GM18867 (cell line): ENCODE data around the gene PPAT.
"Not testable (repeated sequence)": the region's sequence is repeated elsewhere in the genome, so short reads cannot be mapped to it uniquely, and the experiment has no call there.

Experiments
- ATAC-seq: cut with Tn5 transposase; IDR thresholded peaks from one replicate; pipeline ENCODE4 v1.9.1; 2021; ENCODE audit warnings: mild to moderate bottlenecking, moderate library complexity; ENCODE audit not compliant: unreplicated experiment

PPAT gene

DNA sequence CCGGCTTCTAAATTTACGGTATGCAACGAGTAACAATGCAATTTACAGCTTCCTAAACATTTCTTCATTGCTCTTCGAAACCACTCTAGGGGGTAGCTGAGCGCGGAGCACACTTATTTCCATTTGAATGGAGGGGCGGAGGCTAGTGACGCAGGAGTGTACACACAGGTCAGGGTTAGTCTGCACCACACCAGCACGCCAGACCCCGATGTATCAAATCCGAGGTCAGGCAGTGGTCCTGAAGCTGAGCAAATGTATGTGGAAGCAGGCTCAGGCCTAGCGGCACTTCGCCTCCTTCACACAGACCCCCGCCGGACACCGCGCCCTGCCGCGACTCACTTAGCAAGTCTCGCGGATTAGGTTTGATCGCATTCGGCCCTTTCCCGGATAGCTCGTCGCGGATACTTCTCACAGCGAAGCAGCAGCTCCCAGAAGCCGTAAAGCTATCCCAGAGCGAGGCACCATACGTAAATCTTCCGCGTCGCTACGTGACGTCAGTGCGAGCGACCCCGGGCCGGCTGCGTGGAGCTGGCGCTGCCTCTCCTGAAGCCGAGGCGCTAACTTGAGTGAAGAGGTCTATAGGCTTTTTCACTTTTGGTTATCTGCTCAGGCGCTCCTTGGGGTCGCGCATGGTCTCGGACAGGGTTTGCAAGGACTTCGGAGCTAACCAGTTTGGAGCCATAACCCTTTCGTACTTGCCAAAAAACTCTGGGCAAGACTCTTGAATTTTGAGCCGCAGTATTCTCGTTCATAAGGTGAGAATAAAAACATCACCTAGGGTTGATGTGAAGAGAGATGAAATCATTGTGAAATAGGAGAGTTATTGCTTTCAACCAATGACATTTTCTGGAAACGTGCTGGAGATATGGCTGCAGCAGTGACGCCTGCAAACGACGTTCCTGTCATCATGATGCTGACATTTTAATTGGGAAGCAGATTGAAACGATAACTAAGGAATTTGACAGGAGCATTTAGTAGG, 48.1 kb downstream of the PPAT start, which contains the start of gene AASDH:
Gene AASDH (minus strand): TSS at position 469 of the 979 bp plus-strand sequence. CDS start 3,192 bp downstream, outside the sequence.
- peak; percentile 95 for ATAC-seq

DNA sequence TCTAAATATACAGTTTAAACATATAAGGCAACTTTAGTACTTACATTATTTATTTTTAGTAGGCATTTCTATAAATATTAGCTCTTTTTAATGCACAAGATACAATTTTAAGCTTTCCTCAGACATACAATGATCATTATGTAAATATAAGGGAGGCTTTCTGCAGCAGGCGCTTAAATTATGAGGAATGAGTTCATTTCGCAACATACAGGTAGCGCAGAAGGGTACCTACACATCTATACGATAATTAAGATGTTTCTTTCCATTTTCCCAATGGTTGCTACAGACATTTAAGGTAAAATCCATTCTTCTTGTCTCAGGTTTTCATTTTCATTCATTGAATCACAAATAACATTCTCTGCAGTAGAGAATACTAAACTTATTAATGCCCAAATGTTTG, 49.3 kb downstream of the PPAT start:
- no peak for ATAC-seq

DNA sequence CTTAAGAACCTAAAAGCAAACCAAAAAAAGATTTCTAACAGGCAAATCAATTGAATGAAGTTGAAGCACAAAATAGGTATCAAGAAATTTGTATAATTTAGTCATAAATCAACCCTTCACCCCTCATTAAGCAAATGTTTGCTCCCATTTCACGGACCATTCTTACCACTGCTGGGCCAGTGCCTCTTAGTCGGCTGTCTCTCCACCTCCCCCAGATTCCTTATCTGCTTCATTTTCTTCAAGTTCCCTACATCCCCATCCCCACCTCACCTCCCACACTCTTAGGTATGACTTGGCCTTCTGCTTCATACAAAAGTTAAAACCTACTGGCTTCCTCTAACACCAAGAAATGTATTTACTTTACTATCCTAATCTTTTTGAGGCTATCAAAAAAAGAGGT, 60.0 kb downstream of the PPAT start:
- no peak for ATAC-seq

DNA sequence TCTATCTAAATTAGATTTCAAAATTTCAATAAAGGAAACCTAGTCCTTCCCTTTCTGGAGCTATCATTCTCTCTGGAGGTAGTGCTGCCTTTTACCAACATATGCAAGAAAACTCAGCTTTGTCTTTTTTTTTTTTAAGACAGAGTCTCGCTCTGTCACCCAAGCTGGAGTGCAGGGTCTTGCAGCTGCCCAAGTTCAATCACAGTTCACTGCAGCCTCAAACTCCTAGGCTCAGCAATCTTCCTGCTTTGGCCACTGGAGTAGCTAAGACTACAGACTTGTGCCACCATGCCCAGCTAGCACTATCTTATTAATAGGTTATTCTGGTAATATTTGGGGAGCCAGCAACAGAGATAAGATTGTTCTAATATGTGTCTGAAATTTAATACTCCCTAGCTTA, 60.5 kb downstream of the PPAT start:
- no peak for ATAC-seq

DNA sequence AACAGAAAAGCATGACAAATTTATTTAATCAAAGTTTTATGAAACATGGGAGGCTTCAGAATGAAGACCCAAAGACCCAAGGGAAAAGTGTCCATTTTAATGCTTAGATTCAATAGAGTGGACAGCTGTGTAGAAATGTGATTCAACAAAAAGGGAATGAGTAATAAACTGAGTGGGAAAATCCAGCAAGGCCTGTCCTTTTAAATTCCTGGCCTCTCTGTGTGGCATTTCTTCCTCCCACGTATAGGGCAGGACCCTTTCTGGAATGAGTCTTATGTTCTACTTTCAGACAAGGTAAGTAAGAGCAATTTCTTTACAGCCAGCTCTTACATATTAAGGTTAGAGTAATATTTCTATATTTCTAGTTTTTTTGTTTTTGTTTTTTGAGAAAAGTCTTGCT, 62.6 kb downstream of the PPAT start:
- ATAC-seq: no peak

DNA sequence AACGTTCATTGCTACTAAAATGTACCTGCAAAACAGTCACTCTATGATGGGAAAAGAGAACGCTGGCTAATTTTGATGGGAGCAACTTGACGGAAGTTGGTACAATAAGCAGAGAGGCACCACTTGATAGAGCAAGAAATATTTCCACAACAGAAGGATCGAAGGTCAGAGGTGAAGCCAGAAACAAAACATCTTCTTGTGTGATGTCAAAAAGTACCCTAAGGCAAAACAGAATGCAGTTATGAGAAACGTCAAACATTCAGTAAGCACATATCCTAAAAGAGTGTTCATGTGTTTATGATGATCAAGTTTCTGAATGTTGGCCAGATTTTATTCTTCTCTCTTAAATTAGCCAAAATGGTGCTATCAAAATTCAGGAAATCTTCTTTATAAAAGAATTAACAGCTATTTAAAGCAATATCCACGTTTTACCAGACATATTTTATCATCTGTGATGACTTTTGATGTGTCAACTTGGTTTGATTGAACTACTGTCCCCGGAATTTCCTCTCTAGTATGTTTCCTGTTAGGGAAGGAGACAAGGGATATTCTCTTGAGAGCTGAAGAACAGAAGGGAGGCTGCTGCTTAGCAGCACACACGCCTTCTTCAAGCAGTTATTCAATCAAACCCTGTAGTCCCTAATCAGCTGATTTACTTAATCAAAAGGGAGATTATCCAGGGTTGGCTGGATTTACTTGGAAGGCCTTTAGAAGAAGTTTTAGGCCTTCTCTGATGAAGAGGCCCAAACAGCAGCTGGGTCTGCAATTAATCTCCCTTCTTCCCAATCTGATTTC, 63.8 kb downstream of the PPAT start:
- no peak for ATAC-seq

DNA sequence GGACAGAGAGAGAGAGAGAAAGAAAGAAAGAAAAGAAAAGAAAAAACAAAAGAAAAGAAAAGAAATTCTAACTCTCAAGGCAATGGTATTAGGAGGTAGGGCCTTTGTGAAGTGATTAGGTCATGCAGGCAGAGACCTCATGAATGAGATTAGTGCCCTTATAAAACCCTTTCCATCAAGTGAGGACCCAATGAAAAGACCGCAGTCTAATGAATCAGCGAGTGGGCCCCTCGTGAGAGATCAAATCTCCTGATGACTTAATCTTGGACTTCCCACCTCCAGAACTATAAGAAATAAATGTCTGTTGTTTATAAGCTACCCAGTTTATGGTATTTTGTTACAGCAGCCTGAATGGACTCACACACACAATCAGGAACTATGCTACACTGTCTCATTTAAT, 65.0 kb downstream of the PPAT start:
- ATAC-seq: no peak

DNA sequence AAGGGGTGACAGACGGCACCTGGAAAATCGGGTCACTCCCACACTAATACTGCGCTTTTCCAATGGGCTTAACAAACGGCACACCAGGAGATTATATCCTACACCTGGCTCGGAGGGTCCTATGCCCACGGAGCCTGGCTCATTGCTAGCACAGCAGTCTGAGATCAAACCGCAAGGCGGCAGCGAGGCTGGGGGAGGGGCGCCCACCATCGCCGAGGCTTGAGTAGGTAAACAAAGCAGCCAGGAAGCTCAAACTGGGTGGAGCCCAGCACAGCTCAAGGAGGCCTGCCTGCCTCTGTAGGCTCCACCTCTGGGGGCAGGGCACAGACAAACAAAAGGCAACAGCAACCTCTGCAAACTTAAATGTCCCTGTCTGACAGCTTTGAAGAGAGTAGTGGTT, 72.4 kb downstream of the PPAT start:
- ATAC-seq: not testable (repeated sequence)

DNA sequence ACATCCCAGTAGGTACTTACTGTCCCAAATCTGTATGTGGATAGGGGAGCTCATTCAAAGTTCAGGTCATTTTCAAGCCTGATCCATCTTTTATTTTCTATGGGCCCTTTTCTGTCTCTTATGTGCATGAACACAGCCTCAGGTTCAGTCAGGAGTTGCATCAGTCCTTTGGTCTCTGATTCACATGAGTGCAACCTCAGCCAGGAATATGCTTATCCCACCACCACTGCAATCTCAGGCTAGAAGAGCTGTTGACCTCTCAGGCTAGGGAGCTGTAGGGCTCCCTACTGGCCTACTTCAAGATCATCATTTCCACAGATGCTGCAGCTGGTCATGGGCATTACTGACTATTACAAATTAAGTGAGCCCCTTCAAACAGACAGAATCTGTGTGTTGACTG, 75.3 kb downstream of the PPAT start:
- no peak for ATAC-seq

DNA sequence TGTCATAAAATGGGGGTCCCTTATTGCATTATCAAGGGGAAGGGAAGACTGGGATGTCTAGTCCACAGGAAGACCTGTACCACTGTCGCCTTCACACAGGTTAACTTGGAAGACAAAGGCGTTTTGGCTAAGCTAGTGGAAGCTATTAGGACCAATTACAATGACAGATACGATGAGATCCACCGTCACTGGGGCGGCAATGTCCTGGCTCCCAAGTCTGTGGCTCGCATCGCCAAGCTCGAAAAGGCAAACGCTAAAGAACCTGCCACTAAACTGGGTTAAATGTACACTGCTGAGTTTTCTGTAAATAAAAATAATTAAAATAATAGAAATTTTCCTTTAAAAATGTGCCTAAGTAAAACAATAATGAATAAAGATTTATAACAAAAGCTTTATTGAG, 78.8 kb downstream of the PPAT start:
- ATAC-seq: no peak

DNA sequence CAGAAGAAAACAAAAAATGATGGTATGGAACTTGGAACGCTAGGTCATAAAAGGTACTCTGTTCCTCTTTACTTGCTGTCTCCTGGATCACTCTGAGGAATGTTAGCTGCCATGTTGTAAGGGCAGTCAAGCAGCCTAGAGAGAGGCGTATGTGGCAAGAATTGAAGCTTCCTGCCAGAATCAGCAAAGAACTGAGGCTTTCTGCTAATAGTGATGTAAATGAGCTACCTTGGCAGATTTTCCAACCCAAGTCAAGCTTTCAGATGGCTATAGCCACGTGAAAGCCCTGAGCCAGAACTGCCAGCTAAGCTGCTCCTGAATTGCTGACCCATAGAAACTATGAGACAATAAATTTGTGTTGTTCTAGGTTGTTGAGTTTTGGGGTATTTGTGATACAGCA, 86.8 kb downstream of the PPAT start:
- ATAC-seq: no peak

DNA sequence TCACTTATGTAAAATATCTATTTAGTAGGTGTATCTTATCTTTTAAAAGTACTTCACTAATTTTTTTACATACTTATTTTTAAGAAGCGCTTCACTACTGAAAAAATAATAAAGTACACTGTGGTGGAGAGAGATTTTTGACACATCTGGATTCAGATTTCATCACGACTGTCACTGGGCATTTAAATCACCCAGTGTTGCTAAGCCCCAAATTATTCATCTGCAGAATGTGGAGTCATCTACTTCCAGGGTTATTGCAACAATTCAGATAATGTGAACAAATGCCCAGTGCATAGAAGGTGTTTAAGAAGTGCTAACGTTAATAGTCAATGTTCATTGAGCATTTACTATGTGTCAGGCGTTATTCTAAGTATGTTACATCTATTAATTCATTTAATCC, 90.0 kb downstream of the PPAT start:
- ATAC-seq: no peak
